Measurements from ENCODE around the gene UBA6. TPM values are rescaled to one million over a fixed set of nuclear protein-coding genes. Genes with fewer than 3 reads are reported as not detected.

UBA6 gene
- total RNA-seq, 2 donors from 2014 or later, result 95.9 to 103 TPM

DNA sequence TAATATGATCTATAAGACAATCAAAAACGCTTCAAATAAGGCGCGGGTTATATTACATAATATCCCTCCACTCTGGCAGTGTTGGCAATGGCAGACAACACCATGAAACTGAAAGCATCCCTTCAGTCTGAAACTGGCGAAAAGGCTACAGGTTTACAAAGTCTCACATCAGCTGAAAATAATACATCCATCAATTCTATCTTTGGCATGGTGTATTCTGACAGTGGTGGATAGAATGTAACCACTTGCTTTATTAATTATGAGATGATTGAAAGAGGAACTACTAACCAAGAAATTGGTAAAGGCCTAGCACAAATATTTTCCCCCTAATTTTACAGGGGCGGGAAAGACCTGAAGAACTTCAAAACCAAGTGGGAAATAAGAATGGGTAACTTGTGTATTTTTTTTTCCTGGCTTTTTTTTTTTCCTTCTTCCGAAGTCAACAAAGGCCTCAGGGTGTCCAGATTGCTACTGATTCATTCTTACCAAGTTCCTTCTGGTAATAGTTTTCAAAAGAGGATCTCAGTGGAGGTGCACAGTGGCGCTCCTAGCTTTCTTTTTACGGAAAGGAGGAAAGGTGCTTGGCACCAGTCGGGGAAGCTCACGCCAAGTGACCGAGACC is 728 bp downstream of the UBA6 start:
- H3K4me1 Mint-ChIP-seq, result peaks cover 30% of the 10 kb centered on the region
- H3K27me3 Mint-ChIP-seq, result no peaks in the 10 kb centered on the region
- H3K4me3 Mint-ChIP-seq, result peak overlapping the region; percentile 90
- peak overlapping the region; percentile 96 for H3K27ac Mint-ChIP-seq
- ATAC-seq (replicated peaks), result no peak
- peaks cover 70% of the 10 kb centered on the region for H3K36me3 Mint-ChIP-seq (ENCODE audit: low read depth)
- no peaks in the 10 kb centered on the region for H3K9me3 Mint-ChIP-seq

DNA sequence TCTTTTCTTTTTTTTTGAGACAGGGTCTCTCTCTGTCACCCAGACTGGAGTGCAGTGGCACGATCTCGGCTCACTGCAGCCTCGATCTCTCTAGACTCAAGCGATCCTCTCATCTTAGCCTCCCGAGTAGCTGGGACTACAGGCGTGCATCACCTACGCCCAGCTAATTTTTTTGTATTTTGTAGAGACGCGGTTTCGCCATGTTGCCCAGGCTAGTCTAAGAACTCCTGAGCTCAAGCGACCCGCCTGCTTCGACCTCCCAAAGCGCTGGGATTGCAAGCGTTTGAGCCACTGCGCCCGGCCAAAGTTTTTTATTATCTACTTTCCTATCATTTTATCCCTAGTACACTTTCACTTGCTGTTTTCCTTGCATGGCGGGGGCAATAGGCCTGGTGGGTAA is 1.4 kb downstream of the UBA6 start:
- Mint-ChIP-seq H3K27ac (peak overlapping the region; percentile 96), H3K4me3 (peak overlapping the region; percentile 90), H3K9me3 (no peaks in the 10 kb centered on the region), H3K36me3 (ENCODE audit: low read depth) (peaks cover 71% of the 10 kb centered on the region), H3K4me1 (peaks cover 25% of the 10 kb centered on the region), H3K27me3 (no peaks in the 10 kb centered on the region)
- no peak for ATAC-seq (replicated peaks)

DNA sequence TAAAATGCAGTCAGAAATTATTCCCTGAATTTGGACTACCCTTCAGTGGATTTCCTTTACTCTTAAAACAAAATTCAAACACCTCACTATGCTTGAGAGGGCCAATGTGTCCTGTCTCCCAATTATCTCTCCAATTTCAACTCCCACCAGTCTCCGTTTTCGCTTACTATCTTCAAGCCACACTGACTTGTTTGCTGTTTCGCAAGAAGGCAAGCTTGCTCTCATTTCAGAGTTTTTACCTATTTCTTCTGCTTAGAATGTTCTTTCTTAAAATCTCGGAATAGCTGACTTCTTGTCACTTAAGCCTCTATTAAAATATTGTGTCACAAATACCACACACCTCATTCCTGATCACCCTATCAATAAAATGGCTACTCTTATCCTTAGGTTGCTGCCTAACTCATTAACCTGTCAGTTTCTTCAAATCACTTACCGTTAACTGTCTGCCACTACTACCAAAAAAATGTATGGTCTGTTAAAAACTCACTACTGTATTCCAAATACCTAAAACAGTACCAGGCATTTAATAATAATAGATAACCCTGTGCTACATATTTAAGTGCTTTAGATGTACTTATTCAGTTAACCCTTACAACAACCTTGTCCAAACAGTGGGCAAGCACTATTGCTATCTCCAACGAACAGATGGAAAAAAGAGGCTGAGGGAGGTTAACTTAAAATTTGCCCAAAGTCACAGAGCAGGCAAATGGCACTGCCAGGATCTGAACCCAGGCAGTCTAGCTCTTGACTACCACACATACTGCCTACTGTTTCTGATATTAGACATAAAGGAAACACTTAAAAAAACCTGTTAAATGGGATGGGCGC is 2.9 kb downstream of the UBA6 start:
- Mint-ChIP-seq H3K36me3 (ENCODE audit: low read depth) (peaks cover 70% of the 10 kb centered on the region), H3K9me3 (no peaks in the 10 kb centered on the region), H3K4me3 (peak overlapping the region; percentile 1), H3K4me1 (peaks cover 16% of the 10 kb centered on the region), H3K27me3 (no peaks in the 10 kb centered on the region), H3K27ac (no peak overlapping the region)
- no peak for ATAC-seq (replicated peaks)

DNA sequence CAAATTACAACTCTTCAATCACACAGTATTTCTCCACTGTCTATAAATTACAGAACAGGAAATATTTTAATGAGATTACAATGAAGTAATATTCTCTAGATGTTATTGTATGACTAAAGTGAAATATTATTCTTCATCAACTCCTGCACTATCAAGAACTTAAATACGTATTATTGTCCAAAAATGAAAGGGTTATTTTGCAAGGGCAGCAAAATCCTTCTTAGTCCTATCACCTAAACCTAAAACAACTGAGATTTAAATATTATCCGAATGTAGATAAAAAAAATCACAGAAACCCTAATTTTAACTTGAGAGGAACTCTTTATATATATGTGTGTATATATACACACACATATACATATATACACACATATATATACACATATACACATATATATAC is 4.9 kb downstream of the UBA6 start:
- Mint-ChIP-seq H3K9me3 (no peaks in the 10 kb centered on the region), H3K4me1 (peaks cover 16% of the 10 kb centered on the region), H3K27ac (no peak overlapping the region), H3K4me3 (no peak overlapping the region), H3K36me3 (ENCODE audit: low read depth) (peaks cover 75% of the 10 kb centered on the region), H3K27me3 (no peaks in the 10 kb centered on the region)
- ATAC-seq (replicated peaks), result no peak

DNA sequence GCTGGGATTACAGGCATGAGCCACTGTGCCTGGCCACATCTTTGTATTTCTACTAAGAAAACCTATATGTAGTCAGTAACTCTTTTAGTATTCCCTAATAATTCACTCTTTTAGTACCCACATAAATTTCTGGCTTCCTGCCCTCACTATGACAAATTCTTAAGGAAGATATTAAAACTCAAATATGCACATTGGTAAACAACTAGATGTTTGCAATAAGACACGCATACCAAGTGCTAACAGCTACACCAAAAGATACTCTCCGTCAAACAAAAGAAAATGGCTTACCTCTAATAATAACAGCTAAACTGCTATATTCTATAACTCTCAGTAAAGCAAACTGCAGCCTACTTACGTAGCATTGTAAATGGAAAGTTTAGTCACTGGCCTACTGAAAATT is 6.3 kb downstream of the UBA6 start:
- no peak overlapping the region for H3K4me3 Mint-ChIP-seq
- no peak overlapping the region for H3K27ac Mint-ChIP-seq
- no peak for ATAC-seq (replicated peaks)

DNA sequence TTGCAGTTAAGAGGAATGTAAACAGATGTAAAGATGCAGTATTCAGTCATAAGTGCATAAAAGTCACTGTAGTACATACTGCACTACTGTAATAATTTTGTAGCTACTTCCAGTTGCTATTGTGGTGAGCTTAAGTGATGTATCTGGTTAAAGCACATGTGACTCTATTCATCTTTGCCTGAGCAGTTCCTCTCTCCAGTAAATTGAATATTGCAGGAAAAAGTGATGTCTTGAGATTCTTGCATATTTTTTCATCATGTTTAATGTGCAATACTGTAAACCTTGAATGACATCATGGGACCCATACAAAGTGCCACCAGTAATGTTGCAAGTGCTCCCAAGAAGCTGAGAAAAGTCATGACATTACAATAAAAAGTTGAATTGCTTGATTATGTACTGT is 9.6 kb downstream of the UBA6 start:
- no peak overlapping the region for H3K4me3 Mint-ChIP-seq
- H3K27me3 Mint-ChIP-seq, result no peaks in the 10 kb centered on the region
- H3K9me3 Mint-ChIP-seq, result no peaks in the 10 kb centered on the region
- H3K4me1 Mint-ChIP-seq, result peaks cover 9% of the 10 kb centered on the region
- no peak overlapping the region for H3K27ac Mint-ChIP-seq
- no peak for ATAC-seq (replicated peaks)
- peaks cover 81% of the 10 kb centered on the region for H3K36me3 Mint-ChIP-seq (ENCODE audit: low read depth)

More for the DNA sequence above, 6.3 kb downstream of the UBA6 start:
- H3K27me3 Mint-ChIP-seq, result no peaks in the 10 kb centered on the region
- no peaks in the 10 kb centered on the region for H3K9me3 Mint-ChIP-seq
- H3K4me1 Mint-ChIP-seq, result peaks cover 12% of the 10 kb centered on the region
- H3K36me3 Mint-ChIP-seq (ENCODE audit: low read depth), result peaks cover 78% of the 10 kb centered on the region

DNA sequence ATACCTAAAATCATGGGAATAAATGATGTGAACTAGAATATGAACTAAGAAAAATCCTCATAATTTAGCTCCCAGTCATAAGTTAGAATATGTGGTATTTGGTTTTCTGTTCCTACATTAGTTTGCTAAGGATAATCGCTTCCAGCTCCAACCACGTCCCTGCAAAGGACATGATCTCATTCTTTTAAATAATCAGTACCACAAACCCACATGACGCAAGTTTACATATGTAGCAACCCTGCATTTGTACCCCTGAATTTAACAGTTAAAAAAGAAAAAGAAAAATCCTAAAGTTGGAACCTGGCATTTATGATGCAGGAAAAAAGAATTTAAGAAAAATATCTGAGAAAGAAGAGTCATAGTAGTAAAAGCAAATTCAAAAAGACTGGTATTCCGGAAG is 13.3 kb downstream of the UBA6 start:
- Mint-ChIP-seq H3K27ac (no peak overlapping the region), H3K4me1 (peaks cover 26% of the 10 kb centered on the region), H3K27me3 (no peaks in the 10 kb centered on the region), H3K4me3 (no peak overlapping the region), H3K9me3 (no peaks in the 10 kb centered on the region), H3K36me3 (ENCODE audit: low read depth) (peaks cover 77% of the 10 kb centered on the region)
- no peak for ATAC-seq (replicated peaks)

DNA sequence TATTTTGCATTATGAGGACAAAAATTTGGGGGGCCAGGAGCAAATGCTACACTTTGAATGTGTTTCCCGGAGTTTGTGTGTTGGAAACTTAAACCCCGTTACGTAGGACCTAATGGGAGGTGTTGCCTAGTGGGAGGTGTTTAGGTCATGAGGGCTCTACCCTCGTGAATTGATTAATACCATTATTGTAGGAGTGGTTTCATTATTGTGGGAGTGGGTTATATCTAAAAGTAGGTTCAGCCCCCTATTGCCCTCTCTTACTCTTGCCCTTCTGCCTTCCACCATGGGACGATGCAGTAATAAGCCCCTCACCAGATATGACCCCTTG is 15.5 kb downstream of the UBA6 start:
- Mint-ChIP-seq H3K27me3 (no peaks in the 10 kb centered on the region), H3K9me3 (no peaks in the 10 kb centered on the region), H3K4me3 (peak overlapping the region; percentile 63), H3K4me1 (peaks cover 26% of the 10 kb centered on the region), H3K27ac (peak overlapping the region; percentile 89), H3K36me3 (ENCODE audit: low read depth) (peaks cover 79% of the 10 kb centered on the region)
- peak; percentile 21 for ATAC-seq (replicated peaks)

DNA sequence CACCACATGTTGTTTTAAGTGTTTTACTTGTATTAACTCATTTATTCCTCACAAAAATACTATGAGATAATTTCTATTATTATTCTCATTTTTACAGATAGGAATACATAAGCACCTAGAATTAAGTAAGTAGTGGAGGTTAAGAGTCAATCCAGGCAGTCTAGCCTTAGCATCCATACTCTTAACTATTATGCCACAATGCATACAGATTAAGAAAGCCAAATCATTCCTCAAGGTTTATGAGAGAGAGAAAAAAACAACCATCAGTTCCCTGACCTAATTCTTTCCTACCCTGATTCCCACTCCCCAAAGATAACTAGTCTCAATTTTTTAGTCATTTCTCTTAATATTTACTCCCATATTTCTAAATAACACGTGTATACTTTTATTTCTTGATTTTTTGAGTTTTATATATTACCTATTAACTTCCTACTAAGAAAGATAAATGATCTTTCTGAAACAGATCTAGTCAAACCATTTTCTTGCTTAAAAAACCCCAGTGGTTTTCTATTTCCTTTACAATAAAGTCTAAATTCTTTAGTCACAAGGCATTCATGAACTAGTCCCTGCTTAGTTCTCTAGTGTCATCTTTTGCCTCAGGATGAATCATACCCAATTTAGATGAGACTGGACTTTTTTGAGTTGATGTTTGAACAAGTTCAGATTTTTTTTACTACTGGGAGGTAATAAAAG is 16.0 kb downstream of the UBA6 start:
- H3K36me3 Mint-ChIP-seq (ENCODE audit: low read depth), result peaks cover 79% of the 10 kb centered on the region
- no peaks in the 10 kb centered on the region for H3K9me3 Mint-ChIP-seq
- H3K27me3 Mint-ChIP-seq, result no peaks in the 10 kb centered on the region
- peak overlapping the region; percentile 63 for H3K4me3 Mint-ChIP-seq
- peak; percentile 93 for ATAC-seq (replicated peaks)
- H3K4me1 Mint-ChIP-seq, result peaks cover 26% of the 10 kb centered on the region
- H3K27ac Mint-ChIP-seq, result peak overlapping the region; percentile 89

DNA sequence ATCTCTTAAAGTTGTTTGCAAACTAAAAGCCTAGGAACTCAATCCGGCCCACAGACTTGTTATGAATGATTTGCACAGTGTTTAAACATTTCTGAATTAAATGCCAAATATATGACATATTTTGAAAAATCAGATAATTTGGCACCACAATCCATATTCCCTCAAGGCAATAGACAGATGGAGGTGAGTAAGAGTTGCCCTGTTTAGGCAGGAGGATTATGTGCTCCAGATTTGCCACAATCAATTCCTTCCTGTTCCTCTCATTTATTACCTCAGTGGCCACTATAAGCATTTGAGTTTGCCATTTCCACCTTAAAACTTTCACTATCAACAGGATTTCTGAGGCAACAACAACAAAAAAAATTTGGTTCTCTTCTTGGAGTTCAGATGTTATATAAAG is 18.7 kb downstream of the UBA6 start:
- Mint-ChIP-seq H3K36me3 (ENCODE audit: low read depth) (peaks cover 83% of the 10 kb centered on the region), H3K9me3 (no peaks in the 10 kb centered on the region), H3K27ac (no peak overlapping the region), H3K27me3 (no peaks in the 10 kb centered on the region), H3K4me1 (peaks cover 21% of the 10 kb centered on the region), H3K4me3 (no peak overlapping the region)
- ATAC-seq (replicated peaks), result no peak

DNA sequence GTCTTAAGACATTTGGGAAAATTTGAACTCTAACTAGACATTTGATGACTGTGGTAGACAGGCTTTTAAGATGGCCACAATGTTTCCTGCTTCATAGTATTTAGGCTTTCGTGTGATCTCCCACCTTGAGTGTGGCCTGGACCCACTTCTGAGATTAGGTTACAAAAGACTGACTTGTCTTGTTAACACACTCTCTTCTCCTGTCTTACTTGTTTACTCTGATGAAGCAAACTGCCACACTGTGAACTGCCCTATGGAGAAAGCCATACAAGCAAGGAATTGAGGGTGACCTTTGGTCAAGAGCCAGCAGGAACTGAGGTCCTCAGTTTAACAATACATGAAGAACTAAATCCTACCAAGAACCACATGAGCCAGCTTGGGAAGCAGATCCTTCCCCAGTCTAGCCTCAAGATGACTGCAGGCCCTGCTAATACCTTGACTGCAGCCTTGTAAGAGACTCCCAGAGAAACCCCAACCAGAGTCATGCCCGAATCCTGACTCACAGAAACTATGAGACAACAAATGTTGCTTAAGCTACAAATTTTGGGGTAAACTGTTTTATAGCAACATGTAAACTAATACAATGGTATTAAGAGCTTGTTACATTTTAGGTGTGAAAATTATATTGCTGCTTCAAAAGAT is 20.3 kb downstream of the UBA6 start:
- Mint-ChIP-seq H3K27me3 (no peaks in the 10 kb centered on the region), H3K4me1 (peaks cover 11% of the 10 kb centered on the region), H3K36me3 (ENCODE audit: low read depth) (peaks cover 87% of the 10 kb centered on the region), H3K9me3 (no peaks in the 10 kb centered on the region), H3K27ac (peak overlapping the region; percentile 49), H3K4me3 (no peak overlapping the region)
- peak; percentile 70 for ATAC-seq (replicated peaks)

DNA sequence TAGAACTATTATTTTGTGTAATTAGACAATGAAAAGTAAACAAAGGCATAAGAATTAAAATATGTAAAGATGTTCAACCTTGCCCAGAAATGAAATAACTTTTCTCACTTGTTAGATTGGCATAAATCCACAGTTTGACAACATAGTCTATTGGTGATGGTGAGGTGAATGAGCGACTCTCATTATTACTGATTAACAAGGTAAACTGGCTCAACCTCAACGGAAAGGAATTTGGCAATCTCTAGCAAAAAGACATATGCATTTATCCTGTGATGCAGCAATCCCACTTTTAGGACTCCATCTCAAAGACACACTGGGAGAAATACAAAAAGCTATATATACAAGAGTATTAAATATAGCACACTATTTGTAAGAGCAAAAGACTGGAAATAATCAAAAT is 22.3 kb downstream of the UBA6 start:
- Mint-ChIP-seq H3K4me1 (no peaks in the 10 kb centered on the region), H3K27me3 (no peaks in the 10 kb centered on the region), H3K4me3 (no peak overlapping the region), H3K27ac (peak overlapping the region; percentile 28), H3K9me3 (no peaks in the 10 kb centered on the region), H3K36me3 (ENCODE audit: low read depth) (peaks cover 93% of the 10 kb centered on the region)
- ATAC-seq (replicated peaks), result no peak

DNA sequence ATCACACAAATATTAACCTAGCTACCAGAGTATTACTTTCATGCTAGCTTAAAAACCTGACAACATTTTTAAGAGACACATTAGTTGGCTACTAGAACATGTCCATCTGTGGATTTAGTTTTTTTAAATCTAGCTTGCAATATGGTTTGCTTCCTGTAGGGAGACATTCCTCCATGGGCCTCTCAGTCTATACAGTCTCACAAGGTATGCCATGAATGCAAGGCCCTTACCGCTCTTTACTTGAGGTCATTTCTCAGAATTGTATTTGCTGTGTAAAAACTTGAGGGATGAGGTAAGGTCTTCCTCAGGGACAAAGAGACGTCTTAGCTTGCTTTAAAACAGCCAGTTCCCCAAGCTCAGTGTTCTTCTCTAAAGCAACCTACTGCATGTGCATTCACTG is 26.9 kb downstream of the UBA6 start:
- peaks cover 95% of the 10 kb centered on the region for H3K36me3 Mint-ChIP-seq (ENCODE audit: low read depth)
- no peaks in the 10 kb centered on the region for H3K27me3 Mint-ChIP-seq
- no peak overlapping the region for H3K27ac Mint-ChIP-seq
- ATAC-seq (replicated peaks), result no peak
- H3K9me3 Mint-ChIP-seq, result no peaks in the 10 kb centered on the region
- no peak overlapping the region for H3K4me3 Mint-ChIP-seq
- H3K4me1 Mint-ChIP-seq, result no peaks in the 10 kb centered on the region

DNA sequence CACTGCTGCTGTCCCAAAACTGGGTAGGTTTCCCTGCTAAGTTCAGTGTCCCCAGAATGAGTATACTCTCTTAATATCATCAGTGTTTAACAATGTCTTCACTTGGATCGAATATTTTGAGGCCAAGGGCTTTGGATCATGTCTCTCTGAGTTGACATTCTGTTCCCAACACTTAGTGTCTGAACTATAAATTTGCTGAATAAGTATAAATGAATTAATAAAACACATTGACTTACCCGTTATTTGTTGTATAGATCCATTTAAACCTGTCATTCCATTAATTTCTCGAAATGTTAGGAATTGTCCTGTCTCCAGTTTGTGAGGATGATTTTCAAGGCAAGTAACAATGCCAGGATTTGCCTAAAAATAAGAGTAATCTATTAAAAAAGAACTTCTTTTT is 32.6 kb downstream of the UBA6 start:
- H3K27ac Mint-ChIP-seq, result no peak overlapping the region
- peaks cover 95% of the 10 kb centered on the region for H3K36me3 Mint-ChIP-seq (ENCODE audit: low read depth)
- no peak overlapping the region for H3K4me3 Mint-ChIP-seq
- no peak for ATAC-seq (replicated peaks)
- H3K27me3 Mint-ChIP-seq, result no peaks in the 10 kb centered on the region
- no peaks in the 10 kb centered on the region for H3K9me3 Mint-ChIP-seq
- no peaks in the 10 kb centered on the region for H3K4me1 Mint-ChIP-seq
